ENCODE data around the gene STRIP1.

Gene STRIP1

DNA sequence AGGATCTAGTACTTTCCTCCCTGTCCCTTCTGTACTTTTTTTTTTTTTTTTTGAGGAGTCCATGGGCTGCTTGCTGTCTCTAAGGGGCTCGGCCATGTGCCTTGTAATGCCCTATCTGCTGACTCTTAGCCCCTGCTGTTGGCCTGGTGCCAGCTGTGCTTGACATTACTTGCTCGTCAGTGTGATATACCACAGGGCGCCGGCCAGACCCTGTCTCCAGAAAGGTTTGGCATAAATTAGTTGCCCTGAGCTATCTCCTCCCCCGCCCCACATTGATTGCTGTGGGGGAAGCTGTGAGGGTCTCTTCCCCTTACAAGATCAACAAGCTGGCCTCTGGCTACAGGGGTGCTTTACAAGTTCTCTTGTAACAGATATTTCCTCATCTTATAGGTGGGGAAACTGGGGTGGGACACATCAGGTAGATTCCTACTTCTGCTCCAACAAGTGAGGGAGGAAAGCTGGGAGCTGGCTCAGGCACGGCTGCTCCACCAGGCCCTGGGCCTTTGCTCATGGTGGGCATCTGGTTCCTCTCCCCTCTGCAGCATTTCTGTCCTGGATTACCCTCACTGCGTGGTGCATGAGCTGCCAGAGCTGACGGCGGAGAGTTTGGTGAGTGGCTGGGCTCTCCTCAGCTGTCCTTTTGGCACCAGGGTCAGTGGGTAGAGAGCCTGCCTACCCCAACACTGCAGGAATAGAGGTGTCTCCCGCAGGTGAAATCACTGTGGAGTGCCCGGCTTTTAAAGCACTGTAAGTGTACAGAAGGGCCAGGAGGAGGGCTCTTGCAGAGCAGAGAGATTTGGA, 15.6 kb downstream of the STRIP1 start:
- Histone ChIP-seq H3K27me3 (ENCODE audit: control insufficient read depth, insufficient read depth, low read length, poor library complexity, severe bottlenecking) (no peaks in the 10 kb centered on the region), H3K4me1 (ENCODE audit: control insufficient read depth, insufficient read depth, low read length) (no peaks in the 10 kb centered on the region), H3K36me3 (ENCODE audit: control insufficient read depth, insufficient read depth, low read length) (peaks cover 79% of the 10 kb centered on the region), H3K27ac (ENCODE audit: insufficient read depth, low read depth, low read length, poor library complexity, severe bottlenecking) (no peak overlapping the region), H3K4me3 (ENCODE audit: insufficient read depth, low read depth, low read length) (no peak overlapping the region), H3K9me3 (ENCODE audit: control insufficient read depth, low read length) (no peaks in the 10 kb centered on the region)
- WGBS, 2 experiments = 93 to 94% methylated on average over 11 of the region's 11 CpGs

DNA sequence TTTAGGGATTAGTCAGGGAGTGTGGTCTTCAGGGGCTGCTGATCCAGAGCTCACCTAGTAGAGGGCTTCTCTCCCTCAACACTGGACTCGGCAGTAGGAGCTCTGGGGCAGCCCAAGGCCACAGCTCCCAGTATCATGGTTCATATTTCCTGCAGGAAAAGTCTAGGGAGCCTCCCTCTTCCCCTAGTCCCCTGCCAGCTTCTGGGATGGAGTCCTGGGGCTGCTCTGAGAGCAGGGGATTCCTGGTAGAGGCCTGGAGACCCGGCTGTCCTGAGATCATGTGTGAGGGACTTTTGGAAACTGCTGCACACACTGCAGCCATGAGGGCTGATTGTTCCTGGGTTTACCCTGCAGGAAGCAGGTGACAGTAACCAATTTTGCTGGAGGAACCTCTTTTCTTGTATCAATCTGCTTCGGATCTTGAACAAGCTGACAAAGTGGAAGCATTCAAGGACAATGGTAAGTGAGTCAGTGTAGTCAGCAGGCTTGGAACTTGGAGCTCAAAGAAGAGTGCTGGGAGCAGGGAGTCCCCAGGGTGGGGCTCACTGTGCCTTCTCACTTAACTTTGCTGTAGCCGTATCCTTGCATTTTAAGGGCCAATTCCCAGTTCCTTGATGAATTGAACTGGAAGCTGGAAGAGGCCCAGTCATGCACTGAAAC, 16.3 kb downstream of the STRIP1 start:
- no peak overlapping the region for H3K4me3 ChIP-seq (ENCODE audit: insufficient read depth, low read depth, low read length)
- H3K4me1 ChIP-seq (ENCODE audit: control insufficient read depth, insufficient read depth, low read length) = no peaks in the 10 kb centered on the region
- peaks cover 80% of the 10 kb centered on the region for H3K36me3 ChIP-seq (ENCODE audit: control insufficient read depth, insufficient read depth, low read length)
- WGBS, 2 experiments = 95% methylated on average over 4 of the region's 4 CpGs
- no peak overlapping the region for H3K27ac ChIP-seq (ENCODE audit: insufficient read depth, low read depth, low read length, poor library complexity, severe bottlenecking)
- no peaks in the 10 kb centered on the region for H3K9me3 ChIP-seq (ENCODE audit: control insufficient read depth, low read length)
- no peaks in the 10 kb centered on the region for H3K27me3 ChIP-seq (ENCODE audit: control insufficient read depth, insufficient read depth, low read length, poor library complexity, severe bottlenecking)

DNA sequence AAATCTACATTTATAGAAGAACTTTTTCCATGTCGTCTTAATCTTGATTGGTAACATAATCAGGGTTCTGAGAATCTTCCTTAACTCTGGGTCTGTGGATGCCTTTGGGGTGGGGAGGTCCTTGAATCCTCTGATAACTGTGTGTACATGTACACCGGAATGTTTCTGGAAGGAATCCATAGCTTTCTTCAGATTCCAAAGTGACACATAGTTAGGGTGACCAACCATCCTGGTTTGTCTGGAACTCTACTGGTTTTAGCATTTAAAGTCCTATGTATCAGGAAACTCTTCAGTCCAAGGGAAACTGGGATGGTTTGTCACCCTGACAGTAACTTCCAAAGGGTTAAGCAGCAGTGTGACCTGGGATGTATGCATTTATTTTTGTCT, 16.8 kb downstream of the STRIP1 start:
- H3K27me3 ChIP-seq (ENCODE audit: control insufficient read depth, insufficient read depth, low read length, poor library complexity, severe bottlenecking) = no peaks in the 10 kb centered on the region

DNA sequence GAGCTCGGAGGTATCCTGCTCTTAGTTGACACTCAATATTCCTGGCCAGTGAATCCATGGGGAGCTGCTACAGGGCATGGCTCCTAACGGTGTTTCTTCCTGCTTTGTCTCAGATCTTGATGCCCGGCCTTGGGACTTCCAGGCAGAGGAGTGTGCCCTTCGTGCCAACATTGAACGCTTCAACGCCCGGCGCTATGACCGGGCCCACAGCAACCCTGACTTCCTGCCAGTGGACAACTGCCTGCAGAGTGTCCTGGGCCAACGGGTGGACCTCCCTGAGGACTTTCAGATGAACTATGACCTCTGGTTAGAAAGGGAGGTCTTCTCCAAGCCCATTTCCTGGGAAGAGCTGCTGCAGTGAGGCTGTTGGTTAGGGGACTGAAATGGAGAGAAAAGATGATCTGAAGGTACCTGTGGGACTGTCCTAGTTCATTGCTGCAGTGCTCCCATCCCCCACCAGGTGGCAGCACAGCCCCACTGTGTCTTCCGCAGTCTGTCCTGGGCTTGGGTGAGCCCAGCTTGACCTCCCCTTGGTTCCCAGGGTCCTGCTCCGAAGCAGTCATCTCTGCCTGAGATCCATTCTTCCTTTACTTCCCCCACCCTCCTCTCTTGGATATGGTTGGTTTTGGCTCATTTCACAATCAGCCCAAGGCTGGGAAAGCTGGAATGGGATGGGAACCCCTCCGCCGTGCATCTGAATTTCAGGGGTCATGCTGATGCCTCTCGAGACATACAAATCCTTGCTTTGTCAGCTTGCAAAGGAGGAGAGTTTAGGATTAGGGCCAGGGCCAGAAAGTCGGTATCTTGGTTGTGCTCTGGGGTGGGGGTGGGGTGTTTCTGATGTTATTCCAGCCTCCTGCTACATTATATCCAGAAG, 19.4 kb downstream of the STRIP1 start:
- Histone ChIP-seq H3K9me3 (ENCODE audit: control insufficient read depth, low read length) (no peaks in the 10 kb centered on the region), H3K27me3 (ENCODE audit: control insufficient read depth, insufficient read depth, low read length, poor library complexity, severe bottlenecking) (no peaks in the 10 kb centered on the region), H3K36me3 (ENCODE audit: control insufficient read depth, insufficient read depth, low read length) (peaks cover 77% of the 10 kb centered on the region), H3K4me1 (ENCODE audit: control insufficient read depth, insufficient read depth, low read length) (no peaks in the 10 kb centered on the region), H3K27ac (ENCODE audit: insufficient read depth, low read depth, low read length, poor library complexity, severe bottlenecking) (no peak overlapping the region), H3K4me3 (ENCODE audit: insufficient read depth, low read depth, low read length) (no peak overlapping the region)
- 88 to 90% methylated on average over 16 of the region's 16 CpGs for WGBS, 2 experiments

More for the DNA sequence above, 16.8 kb downstream of the STRIP1 start:
- H3K9me3 ChIP-seq (ENCODE audit: control insufficient read depth, low read length) = no peaks in the 10 kb centered on the region
- H3K27ac ChIP-seq (ENCODE audit: insufficient read depth, low read depth, low read length, poor library complexity, severe bottlenecking) = no peak overlapping the region
- 94% methylated on average over 2 of the region's 2 CpGs for WGBS, 2 experiments
- H3K4me1 ChIP-seq (ENCODE audit: control insufficient read depth, insufficient read depth, low read length) = no peaks in the 10 kb centered on the region
- peaks cover 82% of the 10 kb centered on the region for H3K36me3 ChIP-seq (ENCODE audit: control insufficient read depth, insufficient read depth, low read length)
- H3K4me3 ChIP-seq (ENCODE audit: insufficient read depth, low read depth, low read length) = no peak overlapping the region

DNA sequence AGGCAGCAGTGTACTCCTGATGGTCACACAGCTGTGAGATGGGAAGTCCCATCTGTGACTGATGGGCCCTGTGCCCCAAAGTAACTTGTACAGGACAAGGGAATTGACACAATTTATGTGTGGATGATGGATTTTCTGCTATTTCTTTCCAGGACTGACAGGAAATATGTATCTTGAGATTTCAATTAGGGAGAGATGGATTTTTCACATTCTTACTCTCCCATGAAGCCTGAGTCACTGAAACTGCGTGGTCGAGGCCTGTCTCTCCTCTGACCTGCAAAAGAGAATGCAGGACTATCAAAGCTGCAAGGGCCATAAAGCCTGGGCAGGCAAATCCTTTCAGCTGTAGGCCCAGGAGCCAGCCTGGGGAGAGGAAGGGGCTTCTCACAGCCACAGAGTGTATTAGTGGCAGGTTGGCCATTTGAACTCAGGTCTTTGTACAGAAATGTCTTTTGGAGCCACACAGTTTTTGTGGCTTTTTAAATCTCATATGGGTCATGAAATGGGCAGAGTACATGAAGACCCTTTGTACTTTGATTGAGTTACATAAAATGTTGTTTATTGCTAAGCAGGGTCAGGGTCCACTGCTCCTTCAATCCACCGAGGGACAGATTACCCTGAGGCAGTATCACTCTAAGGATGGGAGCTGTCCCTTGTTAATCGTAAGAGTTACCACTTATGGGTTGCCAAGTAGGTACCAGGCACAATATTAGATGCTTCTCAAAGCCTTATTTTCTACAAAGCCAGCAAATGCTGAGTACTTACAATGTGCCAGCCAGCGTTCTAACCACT, 21.3 kb downstream of the STRIP1 start:
- WGBS, 2 experiments = 96% methylated on average over 5 of the region's 5 CpGs

DNA sequence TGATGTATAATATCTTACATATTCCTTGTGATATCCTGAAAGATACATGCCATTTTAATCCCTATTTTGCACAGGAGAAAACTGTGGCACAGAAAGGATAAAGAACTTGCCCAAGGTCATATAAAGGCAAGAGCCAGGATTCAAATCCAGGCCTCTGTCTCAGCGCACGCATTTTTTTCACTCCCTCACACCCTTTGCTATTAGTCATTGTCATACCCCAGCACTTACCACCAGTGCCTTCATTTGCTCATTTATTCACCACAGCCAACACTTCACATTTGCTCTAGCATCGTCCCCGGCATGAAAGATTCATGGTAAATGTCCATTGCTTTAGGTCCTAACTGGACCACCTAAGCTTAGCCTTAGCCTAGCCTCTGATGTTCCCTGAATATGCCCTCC, 21.9 kb downstream of the STRIP1 start:
- H3K27ac ChIP-seq (ENCODE audit: insufficient read depth, low read depth, low read length, poor library complexity, severe bottlenecking) = no peak overlapping the region
- no peak overlapping the region for H3K4me3 ChIP-seq (ENCODE audit: insufficient read depth, low read depth, low read length)
- no peaks in the 10 kb centered on the region for H3K27me3 ChIP-seq (ENCODE audit: control insufficient read depth, insufficient read depth, low read length, poor library complexity, severe bottlenecking)
- peaks cover 54% of the 10 kb centered on the region for H3K36me3 ChIP-seq (ENCODE audit: control insufficient read depth, insufficient read depth, low read length)
- 94 to 95% methylated on average over 4 of the region's 4 CpGs for WGBS, 2 experiments
- H3K9me3 ChIP-seq (ENCODE audit: control insufficient read depth, low read length) = no peaks in the 10 kb centered on the region
- no peaks in the 10 kb centered on the region for H3K4me1 ChIP-seq (ENCODE audit: control insufficient read depth, insufficient read depth, low read length)

More for the DNA sequence above, 21.3 kb downstream of the STRIP1 start:
- Histone ChIP-seq H3K9me3 (ENCODE audit: control insufficient read depth, low read length) (no peaks in the 10 kb centered on the region), H3K4me1 (ENCODE audit: control insufficient read depth, insufficient read depth, low read length) (no peaks in the 10 kb centered on the region), H3K27ac (ENCODE audit: insufficient read depth, low read depth, low read length, poor library complexity, severe bottlenecking) (no peak overlapping the region), H3K27me3 (ENCODE audit: control insufficient read depth, insufficient read depth, low read length, poor library complexity, severe bottlenecking) (no peaks in the 10 kb centered on the region), H3K36me3 (ENCODE audit: control insufficient read depth, insufficient read depth, low read length) (peaks cover 60% of the 10 kb centered on the region), H3K4me3 (ENCODE audit: insufficient read depth, low read depth, low read length) (no peak overlapping the region)

DNA sequence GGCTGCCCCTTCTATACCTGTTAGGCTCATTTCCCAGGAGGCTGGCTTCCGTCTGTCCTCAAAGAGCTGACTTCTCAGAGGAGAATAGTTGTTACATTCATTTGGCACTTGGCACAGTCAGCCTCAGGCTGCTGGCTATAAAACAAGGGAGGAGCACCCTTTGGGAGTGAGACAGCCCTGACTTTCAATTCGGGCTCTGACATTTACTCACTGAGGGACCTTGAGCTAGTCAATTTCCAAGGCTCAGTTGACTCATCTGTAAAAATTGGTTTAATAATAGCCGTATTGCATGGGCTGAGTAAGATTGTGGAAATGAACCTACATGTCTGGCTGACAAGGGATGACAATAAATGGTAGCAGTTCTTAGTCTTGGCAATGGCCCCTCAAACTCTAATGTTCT, 22.4 kb downstream of the STRIP1 start:
- peaks cover 50% of the 10 kb centered on the region for H3K36me3 ChIP-seq (ENCODE audit: control insufficient read depth, insufficient read depth, low read length)
- WGBS, 2 experiments = 94% methylated on average over 3 of the region's 3 CpGs

DNA sequence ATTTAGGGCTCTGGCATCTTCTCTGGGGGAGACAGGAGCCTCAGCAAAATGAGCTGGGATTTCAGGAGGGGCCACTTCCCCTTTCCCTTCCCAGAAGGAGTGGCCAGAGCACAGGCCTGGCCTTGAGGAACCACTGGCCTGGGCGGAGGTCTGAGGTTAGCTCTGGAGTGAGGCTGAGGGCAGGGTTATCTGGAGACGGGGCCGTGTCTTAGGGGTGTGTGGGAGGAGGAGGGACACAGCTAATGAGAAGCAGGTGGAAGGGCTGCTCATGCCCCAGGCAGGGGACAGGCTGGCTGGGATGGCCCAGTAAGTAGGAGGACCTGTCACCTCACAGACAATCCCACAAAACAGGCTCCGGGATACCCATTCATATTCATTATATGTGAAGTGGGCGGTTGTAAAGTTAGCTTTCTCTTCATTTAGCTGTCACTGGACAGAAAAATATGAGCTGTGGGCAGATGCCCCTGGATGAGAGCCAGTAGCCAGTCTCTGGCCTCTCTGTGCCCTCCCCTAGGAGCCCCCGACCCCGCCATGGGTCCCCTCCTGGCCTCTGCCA, 23.6 kb downstream of the STRIP1 start:
- 83 to 91% methylated on average over 7 of the region's 7 CpGs for WGBS, 2 experiments
- Histone ChIP-seq H3K9me3 (ENCODE audit: control insufficient read depth, low read length) (no peaks in the 10 kb centered on the region), H3K27ac (ENCODE audit: insufficient read depth, low read depth, low read length, poor library complexity, severe bottlenecking) (no peak overlapping the region), H3K36me3 (ENCODE audit: control insufficient read depth, insufficient read depth, low read length) (peaks cover 43% of the 10 kb centered on the region), H3K4me1 (ENCODE audit: control insufficient read depth, insufficient read depth, low read length) (peaks cover under 1% of the 10 kb centered on the region), H3K27me3 (ENCODE audit: control insufficient read depth, insufficient read depth, low read length, poor library complexity, severe bottlenecking) (no peaks in the 10 kb centered on the region), H3K4me3 (ENCODE audit: insufficient read depth, low read depth, low read length) (no peak overlapping the region)

More for the DNA sequence above, 22.4 kb downstream of the STRIP1 start:
- no peak overlapping the region for H3K27ac ChIP-seq (ENCODE audit: insufficient read depth, low read depth, low read length, poor library complexity, severe bottlenecking)
- no peaks in the 10 kb centered on the region for H3K9me3 ChIP-seq (ENCODE audit: control insufficient read depth, low read length)
- H3K4me1 ChIP-seq (ENCODE audit: control insufficient read depth, insufficient read depth, low read length) = no peaks in the 10 kb centered on the region
- no peak overlapping the region for H3K4me3 ChIP-seq (ENCODE audit: insufficient read depth, low read depth, low read length)
- H3K27me3 ChIP-seq (ENCODE audit: control insufficient read depth, insufficient read depth, low read length, poor library complexity, severe bottlenecking) = no peaks in the 10 kb centered on the region

DNA sequence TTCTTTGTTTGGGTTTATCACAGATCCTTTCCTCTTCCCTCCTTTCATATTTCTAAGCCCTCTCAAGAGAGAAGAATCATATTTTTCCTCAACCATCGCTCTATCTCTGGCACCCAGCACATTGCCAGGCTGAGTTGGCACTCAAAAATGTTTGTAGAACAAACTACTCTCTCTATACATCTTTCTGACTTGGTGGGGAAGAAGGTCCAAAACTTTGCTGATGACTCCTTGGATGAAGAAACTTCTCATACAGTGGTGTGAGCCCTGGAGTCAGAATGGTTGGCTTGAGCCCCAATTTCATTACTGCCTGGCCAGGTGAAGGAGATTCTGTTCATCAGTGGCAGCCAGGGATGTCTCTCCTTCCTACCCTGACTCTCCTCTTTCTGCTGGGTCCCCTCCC, 24.2 kb downstream of the STRIP1 start:
- Histone ChIP-seq H3K36me3 (ENCODE audit: control insufficient read depth, insufficient read depth, low read length) (peaks cover 38% of the 10 kb centered on the region), H3K27me3 (ENCODE audit: control insufficient read depth, insufficient read depth, low read length, poor library complexity, severe bottlenecking) (no peaks in the 10 kb centered on the region), H3K27ac (ENCODE audit: insufficient read depth, low read depth, low read length, poor library complexity, severe bottlenecking) (no peak overlapping the region), H3K9me3 (ENCODE audit: control insufficient read depth, low read length) (no peaks in the 10 kb centered on the region), H3K4me3 (ENCODE audit: insufficient read depth, low read depth, low read length) (no peak overlapping the region), H3K4me1 (ENCODE audit: control insufficient read depth, insufficient read depth, low read length) (peaks cover 4% of the 10 kb centered on the region)
- 94 to 100% methylated on average over 1 of the region's 1 CpG for WGBS, 2 experiments

Data from ectodermal cell (in vitro differentiated cells).